ENCODE results near the gene C1QL3.

Gene C1QL3

DNA sequence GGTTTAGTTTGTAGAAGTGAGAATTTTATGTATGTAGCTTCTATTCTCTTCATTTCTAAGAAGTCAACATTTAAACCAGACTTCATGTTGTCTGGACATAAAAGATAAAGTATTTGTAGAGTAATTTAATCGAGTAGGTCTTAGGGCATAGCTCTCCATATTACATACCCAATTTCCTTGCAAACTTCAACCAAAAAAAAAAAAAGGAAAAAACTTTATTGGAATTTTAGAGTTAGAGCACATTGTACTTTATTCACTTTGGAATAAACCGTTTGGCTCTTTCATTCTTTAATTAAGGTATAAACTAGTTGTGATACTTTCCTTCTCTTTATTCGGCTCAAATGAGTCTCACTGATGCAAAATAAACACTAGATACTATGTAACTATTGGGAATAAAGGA is 48.9 kb downstream of the C1QL3 start:
- Histone ChIP-seq H3K36me3 (ENCODE audit: control insufficient read depth, insufficient read depth, low read length) (no peaks in the 10 kb centered on the region), H3K27ac (no peak overlapping the region), H2AFZ (no peak overlapping the region), H3K79me2 (no peaks in the 10 kb centered on the region), H3K4me2 (ENCODE audit: low read length) (no peak overlapping the region), H3K4me3 (ENCODE audit: low read depth, low read length) (no peak overlapping the region), H3K4me1 (no peaks in the 10 kb centered on the region), H3K9me3 (ENCODE audit: control insufficient read depth, low read length) (no peaks in the 10 kb centered on the region), H3K9ac (no peak overlapping the region), H3K27me3 (ENCODE audit: control insufficient read depth, insufficient read depth, low read length) (no peaks in the 10 kb centered on the region)
- TF ChIP-seq, protein P1, sequence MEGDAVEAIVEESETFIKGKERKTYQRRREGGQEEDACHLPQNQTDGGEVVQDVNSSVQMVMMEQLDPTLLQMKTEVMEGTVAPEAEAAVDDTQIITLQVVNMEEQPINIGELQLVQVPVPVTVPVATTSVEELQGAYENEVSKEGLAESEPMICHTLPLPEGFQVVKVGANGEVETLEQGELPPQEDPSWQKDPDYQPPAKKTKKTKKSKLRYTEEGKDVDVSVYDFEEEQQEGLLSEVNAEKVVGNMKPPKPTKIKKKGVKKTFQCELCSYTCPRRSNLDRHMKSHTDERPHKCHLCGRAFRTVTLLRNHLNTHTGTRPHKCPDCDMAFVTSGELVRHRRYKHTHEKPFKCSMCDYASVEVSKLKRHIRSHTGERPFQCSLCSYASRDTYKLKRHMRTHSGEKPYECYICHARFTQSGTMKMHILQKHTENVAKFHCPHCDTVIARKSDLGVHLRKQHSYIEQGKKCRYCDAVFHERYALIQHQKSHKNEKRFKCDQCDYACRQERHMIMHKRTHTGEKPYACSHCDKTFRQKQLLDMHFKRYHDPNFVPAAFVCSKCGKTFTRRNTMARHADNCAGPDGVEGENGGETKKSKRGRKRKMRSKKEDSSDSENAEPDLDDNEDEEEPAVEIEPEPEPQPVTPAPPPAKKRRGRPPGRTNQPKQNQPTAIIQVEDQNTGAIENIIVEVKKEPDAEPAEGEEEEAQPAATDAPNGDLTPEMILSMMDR (IDR thresholded peaks at IDR 0.05): no peak

DNA sequence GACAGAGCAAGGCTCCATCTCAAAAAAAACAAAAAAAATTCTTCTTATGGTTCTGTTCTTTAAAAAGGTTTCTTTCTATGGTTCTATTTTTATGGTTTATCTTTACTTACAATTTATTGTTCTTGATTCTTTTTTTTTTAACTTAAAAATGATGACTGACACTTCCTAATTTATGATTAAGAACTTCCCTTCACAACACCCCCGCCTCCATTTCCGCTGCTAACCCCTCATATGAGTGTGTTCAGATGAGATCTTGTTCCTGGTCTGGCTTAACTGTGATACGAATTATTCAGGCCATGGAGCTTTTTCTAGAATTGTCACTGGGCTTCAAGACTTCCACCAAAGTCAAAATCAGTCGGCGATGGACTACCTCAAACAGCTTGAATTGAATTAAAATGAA is 50.9 kb downstream of the C1QL3 start:
- no peak overlapping the region for H2AFZ ChIP-seq
- H3K27me3 ChIP-seq (ENCODE audit: control insufficient read depth, insufficient read depth, low read length): no peaks in the 10 kb centered on the region
- TF ChIP-seq, protein P1 (IDR thresholded peaks at IDR 0.05): no peak
- H3K36me3 ChIP-seq (ENCODE audit: control insufficient read depth, insufficient read depth, low read length): no peaks in the 10 kb centered on the region
- no peak overlapping the region for H3K4me3 ChIP-seq (ENCODE audit: low read depth, low read length)
- H3K79me2 ChIP-seq: no peaks in the 10 kb centered on the region
- no peak overlapping the region for H3K9ac ChIP-seq
- H3K9me3 ChIP-seq (ENCODE audit: control insufficient read depth, low read length): no peaks in the 10 kb centered on the region
- no peak overlapping the region for H3K4me2 ChIP-seq (ENCODE audit: low read length)
- H3K4me1 ChIP-seq: no peaks in the 10 kb centered on the region
- no peak overlapping the region for H3K27ac ChIP-seq

DNA sequence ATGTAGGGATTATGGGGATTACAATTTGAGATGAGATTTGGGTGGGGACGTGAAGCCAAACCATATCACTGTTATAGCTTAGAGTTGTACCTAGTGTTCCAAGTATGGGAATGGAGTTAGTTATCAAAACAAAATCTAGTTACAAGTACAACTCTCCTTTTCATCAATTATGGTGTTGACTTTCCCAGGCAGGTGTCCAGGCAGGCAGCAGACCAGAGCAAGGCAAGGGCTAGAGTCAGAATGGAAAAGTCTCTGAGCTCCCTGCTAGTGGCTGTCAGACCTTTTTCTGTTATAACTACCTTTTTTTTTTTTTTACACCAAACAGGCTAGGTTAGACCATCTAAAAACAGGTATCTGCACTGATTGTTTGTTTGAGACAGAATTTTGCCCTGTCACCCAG is 55.7 kb downstream of the C1QL3 start:
- Histone ChIP-seq H3K79me2 (no peaks in the 10 kb centered on the region), H3K27me3 (ENCODE audit: control insufficient read depth, insufficient read depth, low read length) (no peaks in the 10 kb centered on the region), H3K4me2 (ENCODE audit: low read length) (no peak overlapping the region), H3K36me3 (ENCODE audit: control insufficient read depth, insufficient read depth, low read length) (no peaks in the 10 kb centered on the region), H3K4me1 (no peaks in the 10 kb centered on the region), H2AFZ (no peak overlapping the region), H3K27ac (no peak overlapping the region), H3K9ac (no peak overlapping the region), H3K9me3 (ENCODE audit: control insufficient read depth, low read length) (no peaks in the 10 kb centered on the region), H3K4me3 (ENCODE audit: low read depth, low read length) (no peak overlapping the region)
- TF ChIP-seq, protein P1 (IDR thresholded peaks at IDR 0.05): no peak
